ENCODE results near the gene NAGLU. TPM values are rescaled to one million over a fixed set of nuclear protein-coding genes. Genes with fewer than 3 reads are reported as not detected.

The NAGLU gene
- total and polyA plus RNA-seq, 2 of the 13 experiments (the other 11 are each of a cell fraction or from before 2014, with no cell fraction given): 28.2 to 40.1 TPM

DNA sequence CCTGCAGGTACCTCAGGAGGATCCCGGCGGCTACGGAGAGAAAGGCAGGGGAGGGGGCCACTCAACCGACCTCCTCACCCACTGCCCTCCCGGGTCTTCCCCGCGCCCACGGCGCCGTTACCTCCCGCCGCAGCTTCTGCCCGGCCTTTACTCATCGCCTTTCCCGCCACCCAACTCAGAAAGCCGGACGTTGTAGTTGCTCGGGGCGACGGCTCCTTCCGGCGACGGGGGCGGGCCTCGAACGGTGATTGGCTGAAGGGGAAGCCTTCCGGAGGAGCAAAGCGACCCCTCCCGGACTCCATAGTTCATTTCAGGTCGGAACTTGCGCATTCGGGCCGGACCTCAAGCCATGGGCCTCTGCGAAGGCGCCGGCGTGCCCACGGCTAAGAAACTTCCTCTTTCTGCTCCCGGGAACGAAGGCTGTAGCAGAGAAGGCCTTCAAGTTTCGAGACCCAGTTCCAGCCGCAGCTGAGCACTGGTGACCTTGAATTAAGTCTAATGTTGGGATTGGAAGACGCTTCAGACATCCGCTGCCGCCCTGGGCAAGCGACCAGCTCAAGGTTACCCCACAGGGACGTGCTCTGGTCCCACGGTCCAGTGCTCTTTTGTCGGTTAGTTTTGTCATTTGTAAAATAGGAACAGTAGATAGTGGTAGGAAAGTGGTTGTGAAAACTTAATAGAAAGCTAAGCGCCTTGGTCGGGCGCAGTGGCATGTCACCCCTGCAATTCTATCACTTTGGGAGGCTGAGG is 41.7 kb downstream of the NAGLU start, which contains the start of gene PSMC3IP (continued):
- no peak for TF ChIP-seq NR3C1 (CRISPR knock-in tag; IDR thresholded peaks at IDR 0.05)
- TF ChIP-seq, protein P1, sequence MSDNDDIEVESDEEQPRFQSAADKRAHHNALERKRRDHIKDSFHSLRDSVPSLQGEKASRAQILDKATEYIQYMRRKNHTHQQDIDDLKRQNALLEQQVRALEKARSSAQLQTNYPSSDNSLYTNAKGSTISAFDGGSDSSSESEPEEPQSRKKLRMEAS (IDR thresholded peaks at IDR 0.05): peak; percentile 90
- no peak for TF ChIP-seq ZNF83 (CRISPR knock-in tag; IDR thresholded peaks at IDR 0.05; ENCODE audit: borderline replicate concordance)
- peak; percentile 54 for TF ChIP-seq RARA (CRISPR knock-in tag; IDR thresholded peaks at IDR 0.05)
- peak; percentile 81; the same call in 1 of the 2 replicates for TF ChIP-seq ELF4 (CRISPR knock-in tag; IDR thresholded peaks at IDR 0.05; ENCODE audit: borderline replicate concordance)
- TF ChIP-seq MTF1 (CRISPR knock-in tag; IDR thresholded peaks at IDR 0.05): peak; percentile 61; the same call in 1 of the 2 replicates
- TF ChIP-seq CHD4 (IDR thresholded peaks at IDR 0.05; ENCODE audit: borderline replicate concordance, low read length): no peak
- peak; percentile 99 for TF ChIP-seq TAF15 (IDR thresholded peaks at IDR 0.05; ENCODE audit: low read depth, low read length, poor library complexity, severe bottlenecking)
- TF ChIP-seq ZNF780A (CRISPR knock-in tag; IDR thresholded peaks at IDR 0.05): no peak
- TF ChIP-seq DR1 (CRISPR knock-in tag; IDR thresholded peaks at IDR 0.05): peak; percentile 66
- peak; percentile 74 for TF ChIP-seq CREB1 (IDR thresholded peaks at IDR 0.05)
- TF ChIP-seq CREB1 (CRISPR knock-in tag; IDR thresholded peaks at IDR 0.05): peak; percentile 93
- no peak for TF ChIP-seq REXO4 (CRISPR knock-in tag; IDR thresholded peaks at IDR 0.05; ENCODE audit: borderline replicate concordance)
- TF ChIP-seq, protein P2, sequence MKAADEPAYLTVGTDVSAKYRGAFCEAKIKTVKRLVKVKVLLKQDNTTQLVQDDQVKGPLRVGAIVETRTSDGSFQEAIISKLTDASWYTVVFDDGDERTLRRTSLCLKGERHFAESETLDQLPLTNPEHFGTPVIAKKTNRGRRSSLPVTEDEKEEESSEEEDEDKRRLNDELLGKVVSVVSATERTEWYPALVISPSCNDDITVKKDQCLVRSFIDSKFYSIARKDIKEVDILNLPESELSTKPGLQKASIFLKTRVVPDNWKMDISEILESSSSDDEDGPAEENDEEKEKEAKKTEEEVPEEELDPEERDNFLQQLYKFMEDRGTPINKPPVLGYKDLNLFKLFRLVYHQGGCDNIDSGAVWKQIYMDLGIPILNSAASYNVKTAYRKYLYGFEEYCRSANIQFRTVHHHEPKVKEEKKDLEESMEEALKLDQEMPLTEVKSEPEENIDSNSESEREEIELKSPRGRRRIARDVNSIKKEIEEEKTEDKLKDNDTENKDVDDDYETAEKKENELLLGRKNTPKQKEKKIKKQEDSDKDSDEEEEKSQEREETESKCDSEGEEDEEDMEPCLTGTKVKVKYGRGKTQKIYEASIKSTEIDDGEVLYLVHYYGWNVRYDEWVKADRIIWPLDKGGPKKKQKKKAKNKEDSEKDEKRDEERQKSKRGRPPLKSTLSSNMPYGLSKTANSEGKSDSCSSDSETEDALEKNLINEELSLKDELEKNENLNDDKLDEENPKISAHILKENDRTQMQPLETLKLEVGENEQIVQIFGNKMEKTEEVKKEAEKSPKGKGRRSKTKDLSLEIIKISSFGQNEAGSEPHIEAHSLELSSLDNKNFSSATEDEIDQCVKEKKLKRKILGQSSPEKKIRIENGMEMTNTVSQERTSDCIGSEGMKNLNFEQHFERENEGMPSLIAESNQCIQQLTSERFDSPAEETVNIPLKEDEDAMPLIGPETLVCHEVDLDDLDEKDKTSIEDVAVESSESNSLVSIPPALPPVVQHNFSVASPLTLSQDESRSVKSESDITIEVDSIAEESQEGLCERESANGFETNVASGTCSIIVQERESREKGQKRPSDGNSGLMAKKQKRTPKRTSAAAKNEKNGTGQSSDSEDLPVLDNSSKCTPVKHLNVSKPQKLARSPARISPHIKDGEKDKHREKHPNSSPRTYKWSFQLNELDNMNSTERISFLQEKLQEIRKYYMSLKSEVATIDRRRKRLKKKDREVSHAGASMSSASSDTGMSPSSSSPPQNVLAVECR (CRISPR knock-in tag; IDR thresholded peaks at IDR 0.05; ENCODE audit: borderline replicate concordance): peak; percentile 99
- TF ChIP-seq, protein P3, sequence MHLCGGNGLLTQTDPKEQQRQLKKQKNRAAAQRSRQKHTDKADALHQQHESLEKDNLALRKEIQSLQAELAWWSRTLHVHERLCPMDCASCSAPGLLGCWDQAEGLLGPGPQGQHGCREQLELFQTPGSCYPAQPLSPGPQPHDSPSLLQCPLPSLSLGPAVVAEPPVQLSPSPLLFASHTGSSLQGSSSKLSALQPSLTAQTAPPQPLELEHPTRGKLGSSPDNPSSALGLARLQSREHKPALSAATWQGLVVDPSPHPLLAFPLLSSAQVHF (CRISPR knock-in tag; IDR thresholded peaks at IDR 0.05): peak; percentile 77; the same call in 1 of the 2 replicates
- no peak for TF ChIP-seq NFKBIZ (CRISPR knock-in tag; IDR thresholded peaks at IDR 0.05)
- TF ChIP-seq PRPF4 (IDR thresholded peaks at IDR 0.05; ENCODE audit: low read depth, low read length, poor library complexity, severe bottlenecking): no peak
- TF ChIP-seq, protein P4, sequence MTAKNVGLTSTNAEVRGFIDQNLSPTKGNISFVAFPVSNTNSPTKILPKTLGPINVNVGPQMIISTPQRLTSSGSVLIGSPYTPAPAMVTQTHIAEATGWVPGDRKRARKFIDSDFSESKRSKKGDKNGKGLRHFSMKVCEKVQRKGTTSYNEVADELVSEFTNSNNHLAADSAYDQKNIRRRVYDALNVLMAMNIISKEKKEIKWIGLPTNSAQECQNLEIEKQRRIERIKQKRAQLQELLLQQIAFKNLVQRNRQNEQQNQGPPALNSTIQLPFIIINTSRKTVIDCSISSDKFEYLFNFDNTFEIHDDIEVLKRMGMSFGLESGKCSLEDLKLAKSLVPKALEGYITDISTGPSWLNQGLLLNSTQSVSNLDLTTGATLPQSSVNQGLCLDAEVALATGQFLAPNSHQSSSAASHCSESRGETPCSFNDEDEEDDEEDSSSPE (CRISPR knock-in tag; IDR thresholded peaks at IDR 0.05): peak; percentile 99
- no peak for TF ChIP-seq SNRNP70 (IDR thresholded peaks at IDR 0.05; ENCODE audit: low read depth, low read length)
- TF ChIP-seq MXD4 (CRISPR knock-in tag; IDR thresholded peaks at IDR 0.05): no peak
- TF ChIP-seq, protein P5, sequence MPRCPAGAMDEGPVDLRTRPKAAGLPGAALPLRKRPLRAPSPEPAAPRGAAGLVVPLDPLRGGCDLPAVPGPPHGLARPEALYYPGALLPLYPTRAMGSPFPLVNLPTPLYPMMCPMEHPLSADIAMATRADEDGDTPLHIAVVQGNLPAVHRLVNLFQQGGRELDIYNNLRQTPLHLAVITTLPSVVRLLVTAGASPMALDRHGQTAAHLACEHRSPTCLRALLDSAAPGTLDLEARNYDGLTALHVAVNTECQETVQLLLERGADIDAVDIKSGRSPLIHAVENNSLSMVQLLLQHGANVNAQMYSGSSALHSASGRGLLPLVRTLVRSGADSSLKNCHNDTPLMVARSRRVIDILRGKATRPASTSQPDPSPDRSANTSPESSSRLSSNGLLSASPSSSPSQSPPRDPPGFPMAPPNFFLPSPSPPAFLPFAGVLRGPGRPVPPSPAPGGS (CRISPR knock-in tag; IDR thresholded peaks at IDR 0.05): peak; percentile 58; the same call in 1 of the 2 replicates
- TF ChIP-seq ZNF12 (CRISPR knock-in tag; IDR thresholded peaks at IDR 0.05): no peak
- no peak for TF ChIP-seq RELA (CRISPR knock-in tag; IDR thresholded peaks at IDR 0.05)

Data from HepG2 (cell line).